CD14-positive monocyte (primary cell): ENCODE measurements around the gene AQP7. TPM values are rescaled to one million over a fixed set of nuclear protein-coding genes. Genes with fewer than 3 reads are reported as not detected.
A peak's percentile ranks its signal among the peaks of the same experiment; 100 is the strongest.
"Not testable (repeated sequence)": the region's sequence is repeated elsewhere in the genome, so short reads cannot be mapped to it uniquely, and the experiment has no call there.

Experiments
- DNase-seq, 3 donors: peaks; one replicate each; pipeline ENCODE4 v3.0.0-alpha.2; 2011 to 2022
- H2AFZ ChIP-seq: 2 replicates; pipeline ENCODE4 v1.6.0; 2012; ENCODE audit warnings: mild to moderate bottlenecking, low read depth, low read length, inconsistent platforms; ENCODE audit not compliant: insufficient read depth, poor library complexity, severe bottlenecking
- H3K27ac ChIP-seq, 2 donors: 1 replicate in 1 of 2; 2 replicates in 1 of 2; pipeline ENCODE4 v1.5.1; 2012 to 2013; ENCODE audit warnings: low read length in 2 of 2, control low read depth in 1 of 2, inconsistent platforms in 1 of 2, low read depth in 1 of 2, mild to moderate bottlenecking in 1 of 2
- H3K27me3 ChIP-seq, 2 donors: one replicate each; pipeline versions ENCODE4 v1.6.0 to v1.6.1; 2011 to 2013; ENCODE audit warnings: low read length in 2 of 2; ENCODE audit not compliant: control insufficient read depth in 2 of 2, insufficient read depth in 2 of 2
- H3K36me3 ChIP-seq, 2 donors: replicated peaks in 1 of 2; 1 replicate in 1 of 2; 2 replicates in 1 of 2; pipeline versions ENCODE4 v1.5.1 to v1.6.1; 2012 to 2013; ENCODE audit warnings: low read length in 2 of 2, control low read depth in 1 of 2, inconsistent platforms in 1 of 2, mild to moderate bottlenecking in 1 of 2; ENCODE audit not compliant: insufficient read depth in 2 of 2, control insufficient read depth in 1 of 2
- H3K4me1 ChIP-seq, 2 donors: 1 replicate in 1 of 2; 2 replicates in 1 of 2; pipeline versions ENCODE4 v1.5.1 to v1.6.1; 2012 to 2013; ENCODE audit warnings: low read length in 2 of 2, control low read depth in 1 of 2, inconsistent platforms in 1 of 2, mild to moderate bottlenecking in 1 of 2, moderate library complexity in 1 of 2; ENCODE audit not compliant: insufficient read depth in 2 of 2, control insufficient read depth in 1 of 2
- H3K4me2 ChIP-seq: replicated peaks from 2 replicates; pipeline ENCODE3; 2012; ENCODE audit warnings: low read length, moderate library complexity, mild to moderate bottlenecking; ENCODE audit not compliant: poor library complexity, severe bottlenecking; ENCODE audit errors: extremely low read depth
- H3K4me3 ChIP-seq, 3 experiments: fragments of 200-600 bp in 1 of 3; sonication (generic) in 1 of 3; replicated peaks in 1 of 3; 1 replicate in 2 of 3; 2 replicates in 1 of 3; pipeline ENCODE4 v1.5.1; 2011 to 2013; ENCODE audit warnings: low read length in 3 of 3, mild to moderate bottlenecking in 3 of 3, control low read depth in 2 of 3, low read depth in 2 of 3, inconsistent platforms in 1 of 3, moderate library complexity in 1 of 3
- H3K79me2 ChIP-seq: 2 replicates; pipeline ENCODE4 v1.6.0; 2012; ENCODE audit warnings: mild to moderate bottlenecking, control low read depth, inconsistent platforms, low read length, moderate library complexity; ENCODE audit not compliant: insufficient read depth
- H3K9ac ChIP-seq: 2 replicates; pipeline ENCODE4 v1.6.0; 2017; ENCODE audit warnings: low read length, mild to moderate bottlenecking; ENCODE audit not compliant: insufficient read depth, poor library complexity, severe bottlenecking
- H3K9me3 ChIP-seq, 2 donors: replicated peaks in 1 of 2; 1 replicate in 1 of 2; 2 replicates in 1 of 2; pipeline versions ENCODE4 v1.5.1 to v1.6.1; 2012 to 2013; ENCODE audit warnings: low read length in 2 of 2, control low read depth in 1 of 2; ENCODE audit not compliant: control insufficient read depth in 1 of 2, insufficient read depth in 1 of 2
- H4K20me1 ChIP-seq: 2 replicates; pipeline ENCODE4 v1.6.0; 2012; ENCODE audit warnings: mild to moderate bottlenecking, low read length, control low read depth, moderate library complexity; ENCODE audit not compliant: insufficient read depth
- H3K27ac Mint-ChIP-seq, 7 donors: one replicate each; pipeline ENCODE4 v1.8.0; 2020; ENCODE audit warnings: mild to moderate bottlenecking in 7 of 7, mixed read lengths in 7 of 7, moderate library complexity in 6 of 7, inconsistent platforms in 2 of 7
- H3K27me3 Mint-ChIP-seq, 3 donors: one replicate each; pipeline ENCODE4 v1.8.0; 2021 to 2022; ENCODE audit warnings: low read depth in 3 of 3, mild to moderate bottlenecking in 3 of 3, mixed read lengths in 3 of 3, moderate library complexity in 3 of 3, inconsistent platforms in 1 of 3
- H3K36me3 Mint-ChIP-seq, 2 donors: one replicate each; pipeline ENCODE4 v1.8.0; 2020; ENCODE audit warnings: mixed read lengths in 2 of 2, inconsistent platforms in 1 of 2, mild to moderate bottlenecking in 1 of 2
- H3K4me1 Mint-ChIP-seq: one replicate; pipeline ENCODE4 v1.8.0; 2020; ENCODE audit warnings: mild to moderate bottlenecking, mixed read lengths
- H3K4me3 Mint-ChIP-seq, 2 donors: one replicate each; pipeline ENCODE4 v1.8.0; 2020; ENCODE audit warnings: mild to moderate bottlenecking in 2 of 2, mixed read lengths in 2 of 2, moderate library complexity in 1 of 2
- H3K9me3 Mint-ChIP-seq, 7 donors: one replicate each; pipeline ENCODE4 v1.8.0; 2020 to 2022; ENCODE audit warnings: mixed read lengths in 7 of 7, mild to moderate bottlenecking in 6 of 7, moderate library complexity in 6 of 7, inconsistent platforms in 2 of 7
- WGBS: methylation state at CpG from one replicate; pipeline ENCODE4 v1.1.5; 2013; ENCODE audit warnings: missing lambda C conversion rate; ENCODE audit not compliant: insufficient coverage; 5-methylcytosine and 5-hydroxymethylcytosine counted together
- intact Hi-C, 2 donors: fragments of 100-400 bp; cut with micrococcal nuclease; formaldehyde crosslinking; loops; one replicate each; pipeline versions ENCODE4 v1.15.0 to v1.15.1; 2023
- polyA plus RNA-seq, 3 donors: library from polyadenylated mRNA; depleted of rRNA in 1 of 3; unstranded in 2 of 3; stranded (reverse) in 1 of 3; fragments of 300-500 nt in 2 of 3; fragments of >200 nt in 1 of 3; fragmentation: Illumina TruSeq in 2 of 3; gene quantifications; 1 replicate in 2 of 3; 2 replicates in 1 of 3; pipeline ENCODE4 v1.2.3, GENCODE V29; 2012 to 2021

AQP7 gene
- polyA plus RNA-seq, 3 donors, result not detected

- H4K20me1 ChIP-seq, H3K27me3 ChIP-seq, intact Hi-C loops, H3K4me3 ChIP-seq, H3K4me1 ChIP-seq, H2AFZ ChIP-seq, H3K9me3 Mint-ChIP-seq, H3K4me2 ChIP-seq, DNase-seq, H3K27me3 Mint-ChIP-seq, H3K27ac Mint-ChIP-seq, H3K9me3 ChIP-seq, H3K4me1 Mint-ChIP-seq, H3K4me3 Mint-ChIP-seq, H3K36me3 ChIP-seq, H3K36me3 Mint-ChIP-seq, H3K27ac ChIP-seq, H3K9ac ChIP-seq, H3K79me2 ChIP-seq: not testable (repeated sequence)
- 96% methylated on average over 10 of the region's 11 CpGs for WGBS
Measured at GRCh38 chr9:33385536-33385935, 16.8 kb downstream of the AQP7 start.

- H3K4me2 ChIP-seq, DNase-seq, H3K4me3 ChIP-seq, H3K9ac ChIP-seq, intact Hi-C loops, H3K79me2 ChIP-seq, H3K4me1 ChIP-seq, H3K36me3 Mint-ChIP-seq, H3K4me3 Mint-ChIP-seq, H3K27me3 ChIP-seq, H3K9me3 Mint-ChIP-seq, H2AFZ ChIP-seq, H4K20me1 ChIP-seq, H3K9me3 ChIP-seq, H3K27me3 Mint-ChIP-seq, H3K36me3 ChIP-seq, H3K27ac ChIP-seq, H3K4me1 Mint-ChIP-seq: not testable (repeated sequence)
- WGBS, result 98% methylated on average over 11 of the region's 11 CpGs
- H3K27ac Mint-ChIP-seq, result peak overlapping the region in 1 of 7 donors; percentile 43
Measured at GRCh38 chr9:33383396-33383795, 19.0 kb downstream of the AQP7 start.

- H3K9ac ChIP-seq, H3K4me1 ChIP-seq, H4K20me1 ChIP-seq, H3K36me3 Mint-ChIP-seq, DNase-seq, H3K9me3 ChIP-seq, H3K27me3 Mint-ChIP-seq, H3K9me3 Mint-ChIP-seq, H3K79me2 ChIP-seq, H3K4me1 Mint-ChIP-seq, H3K4me3 ChIP-seq, H3K36me3 ChIP-seq, H2AFZ ChIP-seq, H3K4me3 Mint-ChIP-seq, intact Hi-C loops, H3K4me2 ChIP-seq, H3K27ac ChIP-seq, H3K27ac Mint-ChIP-seq, H3K27me3 ChIP-seq: not testable (repeated sequence)
- WGBS, result 100% methylated on average over 2 of the region's 10 CpGs
Measured at GRCh38 chr9:33382397-33382796, 20.0 kb downstream of the AQP7 start.
